AG09309 (cell line): Measurements from ENCODE around the gene L2HGDH.
"Not testable (repeated sequence)": the region's sequence is repeated elsewhere in the genome, so short reads cannot be mapped to it uniquely, and the experiment has no call there.

Experiments used
- DNase-seq: peaks from one replicate; pipeline ENCODE4 v3.0.0-alpha.2; 2010; ENCODE audit warnings: low read depth
- H3K4me3 ChIP-seq: 2 replicates; pipeline ENCODE4 v1.5.1; 2011; ENCODE audit warnings: mild to moderate bottlenecking, low read depth, low read length, moderate library complexity; ENCODE audit not compliant: control insufficient read depth
- CTCF ChIP-seq: IDR thresholded peaks from 2 replicates; pipeline ENCODE4 v1.5.1; 2011; ENCODE audit warnings: mild to moderate bottlenecking, low read depth, low read length, inconsistent platforms; ENCODE audit not compliant: insufficient read depth, control insufficient read depth; ENCODE audit errors: missing control alignments

L2HGDH gene

DNA sequence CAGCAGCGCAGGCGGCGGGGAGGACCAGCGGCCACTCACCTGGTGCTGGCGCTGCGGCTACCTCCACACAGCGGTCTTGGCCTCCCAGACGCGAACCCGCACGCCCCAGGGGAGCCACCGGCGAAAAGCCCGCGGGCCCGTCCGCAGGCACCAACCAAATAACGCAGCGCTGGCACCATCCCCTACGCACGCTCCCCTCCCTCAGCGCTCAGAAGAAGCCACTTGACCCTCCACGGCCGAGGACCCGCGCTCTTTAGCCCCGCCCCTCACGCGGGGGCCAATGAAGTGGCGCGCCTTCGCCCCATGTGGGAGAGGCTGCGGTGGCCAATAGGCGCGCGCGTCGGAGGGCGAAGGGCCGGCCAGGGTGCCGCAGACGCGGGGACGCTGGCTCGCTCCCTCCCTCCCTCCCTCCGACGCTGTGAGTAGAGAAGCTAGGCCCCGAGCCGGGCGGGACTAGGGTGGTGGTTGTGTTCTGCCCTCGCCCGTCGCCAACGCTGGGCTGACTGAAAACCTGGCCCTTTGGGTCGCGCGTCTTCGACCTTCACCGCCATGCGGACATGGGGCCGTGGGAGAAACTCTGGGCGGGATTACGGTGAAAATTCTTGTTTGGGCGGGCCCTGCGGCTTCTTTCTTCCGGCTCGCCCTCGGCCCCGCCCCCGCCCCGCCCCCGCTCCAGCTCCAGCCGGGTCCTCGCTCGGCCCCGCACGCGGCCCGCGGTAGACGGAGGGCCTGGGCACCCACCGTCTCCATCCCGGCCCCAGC lies at the start of gene L2HGDH, which contains the start of gene DMAC2L:
L2HGDH (minus strand) TSS at position 258 of the 762 bp plus-strand sequence; CDS start at position 179, 79 bp downstream.
DMAC2L (plus strand) TSS at position 353 of the 762 bp plus-strand sequence. CDS start 9,164 bp downstream, outside the sequence.
- no peak for TF ChIP-seq CTCF
- H3K4me3 ChIP-seq: peak within 1 kb of the TSS; percentile 87
- peak; percentile 40 for DNase-seq

- TF ChIP-seq CTCF: no peak
- H3K4me3 ChIP-seq: no peak overlapping the region
- no peak for DNase-seq
Measured at GRCh38 chr14:50360851-50361250, 48.8 kb upstream of the L2HGDH start.

GRCh38 chr14:50360093-50360492 lies 48.1 kb upstream of the L2HGDH start:
- TF ChIP-seq CTCF: no peak
- no peak overlapping the region for H3K4me3 ChIP-seq
- DNase-seq: no peak

GRCh38 chr14:50359631-50360030 lies 47.6 kb upstream of the L2HGDH start:
- H3K4me3 ChIP-seq: no peak overlapping the region
- no peak for TF ChIP-seq CTCF
- no peak for DNase-seq

DNA sequence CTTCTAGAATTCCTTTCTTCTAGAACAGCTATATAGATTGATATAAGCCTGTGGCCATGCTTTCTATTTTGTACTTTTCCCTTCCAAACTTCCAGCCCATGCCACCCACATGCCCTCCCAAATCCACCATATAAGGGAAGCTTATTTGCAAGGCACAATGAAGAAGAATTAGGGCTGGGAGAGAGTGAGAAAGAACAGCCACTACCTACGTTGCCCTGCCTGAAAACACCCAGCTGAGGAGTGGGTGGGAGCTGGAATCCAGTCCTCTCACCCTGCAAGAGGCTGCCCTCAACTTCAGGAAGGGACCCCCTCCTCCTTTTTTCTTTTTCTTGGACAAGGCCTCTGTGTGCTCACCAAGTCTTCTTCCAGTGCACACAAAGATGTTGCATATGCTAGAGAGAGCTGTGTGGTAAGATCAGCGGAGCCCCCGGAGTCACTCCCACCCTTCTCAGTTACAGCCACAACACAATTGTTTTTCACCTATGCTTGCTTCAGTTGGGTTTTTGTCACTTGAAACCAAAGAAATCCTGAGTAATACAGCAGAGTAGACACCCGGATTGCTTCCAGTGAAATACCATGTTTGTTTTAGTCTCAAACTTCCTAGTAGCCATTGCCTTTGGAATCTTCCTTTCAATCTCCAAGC lies 45.8 kb upstream of the L2HGDH start:
- H3K4me3 ChIP-seq: no peak overlapping the region
- DNase-seq: no peak
- no peak for TF ChIP-seq CTCF

DNA sequence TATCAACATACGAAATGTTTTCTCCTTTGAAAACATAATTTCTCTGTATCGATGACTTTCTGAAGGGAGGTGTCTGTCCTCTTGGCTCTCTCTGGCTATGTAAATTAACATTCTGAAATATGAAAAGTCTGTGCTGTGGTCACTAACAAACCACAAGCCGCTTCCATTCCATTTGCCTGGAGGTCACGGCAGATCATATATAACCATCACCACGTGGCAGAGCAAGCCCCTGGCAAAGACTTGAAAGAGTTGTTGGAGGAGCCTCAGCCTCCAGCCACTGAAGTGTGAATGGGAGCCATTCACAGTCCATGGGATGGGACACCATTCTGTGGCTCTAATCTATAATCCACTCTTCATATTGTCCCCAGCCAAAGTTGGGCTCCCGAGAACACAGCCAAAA lies 45.1 kb upstream of the L2HGDH start:
- no peak for TF ChIP-seq CTCF
- no peak overlapping the region for H3K4me3 ChIP-seq
- DNase-seq: no peak

DNA sequence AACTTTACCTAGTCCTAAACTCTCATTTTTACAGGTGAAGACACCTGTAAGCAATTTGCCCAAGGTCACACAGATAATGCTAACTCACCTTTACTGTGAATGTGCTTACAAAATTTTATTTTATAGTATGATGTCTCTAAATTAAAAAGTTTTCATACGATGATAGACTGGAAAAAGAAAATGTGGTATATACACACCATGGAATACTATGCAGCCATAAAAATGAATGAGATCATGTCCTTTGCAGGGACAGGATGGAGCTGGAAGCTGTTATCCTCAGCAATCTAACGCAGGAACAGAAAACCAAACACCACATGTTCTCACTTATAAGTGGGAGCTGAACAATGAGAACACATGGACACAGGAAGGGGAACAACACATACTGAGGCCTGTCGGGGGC lies 44.3 kb upstream of the L2HGDH start:
- H3K4me3 ChIP-seq, DNase-seq: not testable (repeated sequence)
